DLD1 (cell line): Measurements from ENCODE around the gene EDA.
"Not testable (repeated sequence)": the region's sequence is repeated elsewhere in the genome, so short reads cannot be mapped to it uniquely, and the experiment has no call there.

Experiments used
- in situ Hi-C: cut with HindIII; loops from 2 replicates; pipeline ENCODE4 v1.10.0; 2017; ENCODE audit warnings: low sequenced_read_pairs

The EDA gene

GRCh38 chrX:69741721-69742120 is 125.8 kb downstream of the EDA start:
- in situ Hi-C loops: no loop called here

- in situ Hi-C loops: no loop called here
These were observed 130.1 kb downstream of the EDA start for GRCh38 chrX:69746051-69746450.

GRCh38 chrX:69748055-69748454 is 132.1 kb downstream of the EDA start:
- in situ Hi-C loops: no loop called here

GRCh38 chrX:69759921-69760625 is 144.2 kb downstream of the EDA start:
- in situ Hi-C loops: no loop called here

- in situ Hi-C loops: no loop called here
These were observed 145.7 kb downstream of the EDA start for GRCh38 chrX:69761633-69762032.

- in situ Hi-C loops: no loop called here
These were observed 146.4 kb downstream of the EDA start for GRCh38 chrX:69762340-69762739.

- in situ Hi-C loops: no loop called here
These were observed 177.5 kb downstream of the EDA start for GRCh38 chrX:69793260-69793935.

GRCh38 chrX:69795702-69796101 is 179.8 kb downstream of the EDA start:
- in situ Hi-C loops: no loop called here

- in situ Hi-C loops: no loop called here
These were observed 191.5 kb downstream of the EDA start for GRCh38 chrX:69807400-69807799.

GRCh38 chrX:69808375-69808774 is 192.5 kb downstream of the EDA start:
- in situ Hi-C loops: no loop called here

GRCh38 chrX:69813677-69814076 is 197.8 kb downstream of the EDA start:
- in situ Hi-C loops: no loop called here

GRCh38 chrX:69815063-69815462 is 199.2 kb downstream of the EDA start:
- in situ Hi-C loops: no loop called here

- in situ Hi-C loops: no loop called here
These were observed 199.6 kb downstream of the EDA start for GRCh38 chrX:69815519-69815918.

- in situ Hi-C loops: no loop called here
These were observed 228.7 kb downstream of the EDA start for GRCh38 chrX:69844636-69845035.

GRCh38 chrX:69859999-69860398 is 244.1 kb downstream of the EDA start:
- in situ Hi-C loops: not testable (repeated sequence)

- in situ Hi-C loops: no loop called here
These were observed 260.3 kb downstream of the EDA start for GRCh38 chrX:69876221-69876620.

GRCh38 chrX:69884210-69884609 is 268.3 kb downstream of the EDA start:
- in situ Hi-C loops: no loop called here

- in situ Hi-C loops: no loop called here
These were observed 280.1 kb downstream of the EDA start for GRCh38 chrX:69896046-69896445.

GRCh38 chrX:69900491-69900890 is 284.6 kb downstream of the EDA start:
- in situ Hi-C loops: no loop called here

GRCh38 chrX:69906447-69906846 is 290.5 kb downstream of the EDA start:
- in situ Hi-C loops: no loop called here

GRCh38 chrX:69914781-69915180 is 298.9 kb downstream of the EDA start:
- in situ Hi-C loops: no loop called here

GRCh38 chrX:69919749-69920148 is 303.8 kb downstream of the EDA start:
- in situ Hi-C loops: no loop called here

GRCh38 chrX:69932323-69932722 is 316.4 kb downstream of the EDA start:
- in situ Hi-C loops: no loop called here
